AG04450 (cell line): ENCODE data around the gene RFK. TPM values are rescaled to one million over a fixed set of nuclear protein-coding genes. Genes with fewer than 3 reads are reported as not detected.
"Not testable (repeated sequence)": the region's sequence is repeated elsewhere in the genome, so short reads cannot be mapped to it uniquely, and the experiment has no call there.

Experiments
- CTCF ChIA-PET: fragments of 300-600, 350-600 bp; formaldehyde crosslinking; extraction: SDS; loops from one replicate; lab custom pipeline; 2022; ENCODE audit warnings: antibody characterized with exemption, inconsistent platforms; lab: Charles Lee
- POLR2A ChIA-PET: fragments of 350-600 bp; formaldehyde crosslinking; extraction: SDS; loops from one replicate; lab custom pipeline; 2021; ENCODE audit warnings: antibody characterized with exemption, inconsistent platforms; lab: Yijun Ruan, JAX
- DNase-seq: peaks from one replicate; pipeline ENCODE4 v3.0.0-alpha.2; 2011; ENCODE audit warnings: low read depth, low spot score
- H3K27ac ChIP-seq: one replicate; pipeline ENCODE4 v1.5.1; 2012; ENCODE audit warnings: low read depth, low read length, control low read depth
- H3K27me3 ChIP-seq: one replicate; pipeline ENCODE4 v1.6.0; 2012; ENCODE audit warnings: low read length; ENCODE audit not compliant: control insufficient read depth, insufficient read depth
- H3K4me3 ChIP-seq: 2 replicates; pipeline ENCODE4 v1.5.1; 2011; ENCODE audit warnings: mild to moderate bottlenecking, low read depth, low read length, control low read depth
- H3K9me3 ChIP-seq: 2 replicates; pipeline ENCODE4 v1.5.1; 2012; ENCODE audit warnings: low read length; ENCODE audit not compliant: control insufficient read depth, insufficient read depth
- CTCF ChIP-seq: IDR thresholded peaks from 2 replicates; pipeline ENCODE4 v1.5.1; 2011; ENCODE audit warnings: low read depth, low read length, control low read depth, inconsistent platforms
- polyA plus RNA-seq: library from polyadenylated mRNA; depleted of rRNA; stranded (reverse); fragments of >200 nt; gene quantifications from 2 replicates; pipeline ENCODE4 v1.2.3, GENCODE V29; 2011

The RFK gene
- polyA plus RNA-seq, 1 experiment: 29.2 TPM

- ChIA-PET POLR2A (no interaction called here), CTCF (no interaction called here)
- Histone ChIP-seq H3K27ac (no peak overlapping the region), H3K9me3 (no peaks in the 10 kb centered on the region), H3K4me3 (no peak overlapping the region), H3K27me3 (peaks cover 1% of the 10 kb centered on the region)
- no peak for TF ChIP-seq CTCF
- DNase-seq: no peak
Measured at GRCh38 chr9:76365028-76365427, 29.2 kb downstream of the RFK start.

GRCh38 chr9:76363032-76363395 lies 31.2 kb downstream of the RFK start:
- H3K27ac ChIP-seq: no peak overlapping the region
- CTCF ChIA-PET: interaction anchor here (0.9 kb wide), 1 partner anchor 31 kb away, joined by 5 read pairs; the partner anchor contains the start of gene RFK
- TF ChIP-seq CTCF: no peak

GRCh38 chr9:76362332-76363031 lies 31.7 kb downstream of the RFK start:
- CTCF ChIA-PET: interaction anchor here (0.9 kb wide), 1 partner anchor 32 kb away, joined by 5 read pairs; the partner anchor contains the start of gene RFK
- not testable (repeated sequence) for H3K27me3 ChIP-seq

More at GRCh38 chr9:76363032-76363395, 31.2 kb downstream of the RFK start:
- no peak for DNase-seq
- POLR2A ChIA-PET: no interaction called here
- peaks cover 6% of the 10 kb centered on the region for H3K27me3 ChIP-seq
- H3K4me3 ChIP-seq: no peak overlapping the region
- no peaks in the 10 kb centered on the region for H3K9me3 ChIP-seq

GRCh38 chr9:76359766-76360165 lies 34.5 kb downstream of the RFK start:
- Histone ChIP-seq H3K9me3 (no peaks in the 10 kb centered on the region), H3K27ac (no peak overlapping the region), H3K27me3 (peaks cover 6% of the 10 kb centered on the region), H3K4me3 (no peak overlapping the region)
- ChIA-PET POLR2A (no interaction called here), CTCF (no interaction called here)
- no peak for DNase-seq
- TF ChIP-seq CTCF: no peak

More at GRCh38 chr9:76362332-76363031, 31.7 kb downstream of the RFK start:
- H3K27ac ChIP-seq, DNase-seq, H3K4me3 ChIP-seq, H3K9me3 ChIP-seq, POLR2A ChIA-PET: not testable (repeated sequence)

GRCh38 chr9:76359365-76359764 lies 34.9 kb downstream of the RFK start:
- ChIA-PET POLR2A (no interaction called here), CTCF (no interaction called here)
- Histone ChIP-seq H3K9me3 (no peaks in the 10 kb centered on the region), H3K4me3 (no peak overlapping the region), H3K27ac (no peak overlapping the region), H3K27me3 (peaks cover 6% of the 10 kb centered on the region)
- TF ChIP-seq CTCF: no peak
- DNase-seq: no peak
